SK-MEL-5 (cell line): ENCODE data around the gene ENTPD2. TPM values are rescaled to one million over a fixed set of nuclear protein-coding genes. Genes with fewer than 3 reads are reported as not detected.

Experiments
- DNase-seq: peaks from one replicate; pipeline ENCODE4 v3.0.0-alpha.2; 2016; ENCODE audit warnings: low read depth, low spot score
- in situ Hi-C: cut with HindIII; loops from 2 replicates; pipeline ENCODE4 v1.10.0; 2016; ENCODE audit warnings: low sequenced_read_pairs, high pct_unique_total_duplicates, low pct_unique_long_range_greater_than_20kb
- polyA plus RNA-seq, 2 experiments: library from polyadenylated mRNA; depleted of rRNA; stranded (reverse); fragments of >200 nt; gene quantifications; 2 replicates each; pipeline ENCODE4 v1.2.3, GENCODE V29; 2015
- total RNA-seq: library from RNA; depleted of rRNA; stranded (reverse); fragments of >200 nt; shearing (Covaris generic); gene quantifications from 2 replicates; pipeline ENCODE4 v1.2.3, GENCODE V29; 2014; rRNA removed

ENTPD2 gene
- not detected in 2 replicates for total RNA-seq
- not detected in 2 replicates for polyA plus RNA-seq (2015; cell fraction: cytosol; rRNA removed)
- polyA plus RNA-seq (2015; cell fraction: nucleus; rRNA removed), result not detected in 2 replicates

DNA sequence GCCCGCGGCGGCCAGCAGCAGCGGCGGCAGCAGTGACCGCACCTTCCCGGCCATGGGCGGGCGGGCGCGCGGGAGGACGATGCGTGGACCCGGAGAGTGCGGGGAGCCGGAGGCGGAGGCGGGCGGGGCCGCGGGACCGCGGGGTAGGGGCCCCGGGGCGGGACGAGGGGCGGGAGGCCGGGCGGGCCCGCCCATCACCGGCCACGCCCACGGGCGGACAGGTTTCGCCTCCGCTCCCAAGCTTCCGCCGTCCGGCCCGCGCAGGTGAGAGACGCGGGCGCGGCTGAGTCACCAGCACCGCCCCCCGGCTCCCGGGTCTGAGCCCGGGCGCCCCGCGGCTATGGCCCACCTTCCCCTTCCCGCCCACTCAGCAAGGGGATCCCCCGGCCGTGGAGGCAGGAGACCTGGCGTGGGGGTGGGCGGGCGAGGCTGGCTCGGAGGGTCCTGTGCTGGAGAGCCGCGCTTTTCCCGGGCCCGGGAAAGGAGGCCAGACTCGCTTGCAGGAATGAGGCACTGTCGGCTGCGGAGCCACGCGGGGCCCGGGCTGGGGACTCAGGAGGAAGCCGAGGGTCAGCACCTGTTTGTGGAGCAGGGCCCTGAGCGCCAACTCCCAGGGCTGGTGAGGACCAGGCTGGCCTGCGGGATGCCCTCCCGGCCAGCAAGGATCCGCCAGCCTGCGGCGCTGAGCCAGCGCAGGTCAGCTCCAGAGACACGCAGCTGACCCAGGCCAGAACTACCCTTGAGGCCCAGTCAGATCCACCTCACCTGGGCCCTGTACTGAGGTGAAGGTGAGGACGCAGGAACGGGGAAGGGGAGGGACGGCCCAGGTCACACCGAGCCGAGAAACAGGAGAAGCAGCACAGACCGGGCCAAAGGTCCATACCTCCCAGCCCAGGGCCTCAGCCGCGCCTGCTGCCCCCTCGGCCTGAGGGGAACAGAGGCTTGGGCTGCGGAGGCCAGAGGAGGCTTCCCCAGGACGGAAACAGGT, at the start of gene ENTPD2:
TSS of gene ENTPD2 (minus strand) at position 118 of the 988 bp plus-strand sequence. CDS start at position 54, 64 bp downstream.
- in situ Hi-C loops, result no loop called here
- DNase-seq, result no peak

DNA sequence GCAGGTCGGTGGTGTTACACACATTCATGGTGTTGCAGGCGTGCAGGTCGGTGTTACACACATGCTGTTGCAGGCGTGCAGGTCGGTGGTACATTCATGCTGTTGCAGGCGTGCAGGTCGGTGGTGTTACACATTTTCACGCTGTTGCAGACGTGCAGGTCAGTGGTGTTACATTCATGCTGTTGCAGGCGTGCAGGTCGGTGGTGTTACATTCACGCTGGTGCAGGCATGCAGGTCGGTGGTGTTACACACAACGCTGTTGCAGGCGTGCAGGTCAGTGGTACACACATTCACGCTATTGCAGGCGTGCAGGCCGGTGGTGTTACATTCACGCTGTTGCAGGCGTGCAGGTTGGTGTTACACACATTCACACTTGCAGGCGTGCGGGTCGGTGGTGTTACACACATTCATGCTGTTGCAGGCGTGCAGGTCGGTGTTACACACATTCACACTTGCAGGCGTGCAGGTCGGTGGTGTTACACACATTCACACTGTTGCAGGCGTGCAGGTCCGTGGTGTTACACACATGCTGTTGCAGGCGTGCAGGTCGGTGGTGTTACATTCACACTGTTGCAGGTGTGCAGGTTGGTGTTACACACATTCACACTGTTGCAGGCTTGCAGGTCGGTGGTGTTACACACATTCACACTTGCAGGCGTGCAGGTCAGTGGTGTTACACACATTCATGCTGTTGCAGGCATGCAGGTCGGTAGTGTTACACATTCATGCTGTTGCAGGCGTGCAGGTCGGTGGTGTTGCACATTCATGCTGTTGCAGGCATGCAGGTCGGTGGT, 49.5 kb upstream of the ENTPD2 start:
- in situ Hi-C loops, result no loop called here
- DNase-seq, result no peak

GRCh38 chr9:137099231-137099630, 45.4 kb upstream of the ENTPD2 start:
- no peak for DNase-seq
- in situ Hi-C loops, result no loop called here

- no peak for DNase-seq
- in situ Hi-C loops, result no loop called here
Measured at GRCh38 chr9:137097761-137098462, 44.1 kb upstream of the ENTPD2 start.

DNA sequence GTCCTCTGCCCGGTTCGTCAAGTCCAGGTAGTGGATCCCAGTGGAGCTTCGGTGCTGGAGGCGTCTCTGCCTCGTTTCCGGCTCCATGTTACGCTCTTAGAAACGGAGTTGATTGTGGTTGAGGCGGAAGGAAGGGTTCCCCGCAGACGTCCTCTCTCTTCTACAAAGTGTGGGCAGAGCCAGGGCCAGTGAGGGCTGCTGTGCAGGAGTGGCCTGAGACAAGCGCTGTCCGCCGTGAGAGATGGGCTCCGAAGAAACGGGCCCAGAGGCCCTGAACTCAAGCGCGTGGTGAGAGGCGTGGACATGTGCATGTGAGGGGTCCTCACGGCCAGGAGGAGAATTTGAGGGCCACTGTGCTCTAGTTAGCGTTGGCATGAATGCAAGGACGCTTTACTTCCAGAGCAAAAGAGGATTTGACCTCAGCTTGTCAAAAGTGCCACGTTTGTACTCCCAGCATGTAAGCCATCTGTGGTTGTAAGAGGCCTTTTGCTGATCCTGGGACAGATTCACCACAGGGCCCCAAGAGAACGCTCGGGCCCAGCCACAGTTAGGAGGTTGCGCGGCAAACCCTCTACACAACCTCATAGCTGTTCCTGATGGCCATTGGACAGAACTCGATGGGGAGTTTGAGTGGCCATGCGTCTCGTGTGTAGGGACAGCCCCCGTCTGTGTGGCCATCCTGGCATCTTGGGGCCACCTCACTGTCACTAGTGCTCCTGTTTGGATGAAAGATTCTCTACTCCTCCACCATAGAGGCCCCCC, 43.1 kb upstream of the ENTPD2 start:
- in situ Hi-C loops, result no loop called here
- no peak for DNase-seq

DNA sequence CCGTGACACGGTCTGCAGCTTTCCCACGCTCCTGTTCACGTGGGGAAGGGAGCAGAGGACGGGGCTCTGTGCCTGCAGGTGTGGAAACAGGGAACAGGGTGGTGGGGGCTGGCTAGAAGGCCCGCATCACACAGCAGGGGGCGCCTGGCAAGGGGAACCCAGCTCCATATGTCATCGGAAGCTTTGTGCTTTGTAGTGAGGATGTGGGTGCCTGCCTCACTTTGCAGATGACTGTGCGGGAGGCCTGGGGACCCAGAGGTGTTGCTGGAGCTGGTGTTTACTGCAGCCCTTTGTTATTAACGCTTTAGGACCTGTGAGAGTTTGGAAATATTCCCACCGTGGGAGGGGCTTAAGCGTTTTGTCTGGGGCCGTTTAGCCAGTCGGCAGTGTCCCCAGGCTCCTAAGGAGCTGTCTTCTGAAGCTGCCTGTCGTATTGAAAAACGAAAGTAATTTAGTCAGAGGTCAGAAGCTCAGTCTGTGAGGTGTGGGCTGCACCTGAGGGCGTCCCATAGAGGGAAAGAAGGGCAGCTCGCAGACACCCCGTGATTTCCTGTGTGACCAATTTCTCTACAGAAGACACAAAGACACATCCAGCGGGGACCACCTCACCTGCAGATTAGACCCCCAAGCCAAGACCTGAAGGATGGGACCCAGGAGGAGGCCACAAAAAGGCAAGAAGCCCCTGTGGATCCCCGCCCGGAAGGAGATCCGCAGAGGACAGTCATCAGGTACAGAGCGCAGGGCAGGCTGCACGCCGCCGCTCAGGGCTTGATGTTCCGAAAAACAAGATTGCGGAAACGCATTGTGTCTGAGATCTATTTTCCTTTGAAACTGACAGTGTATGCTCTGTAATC, 42.0 kb upstream of the ENTPD2 start:
- in situ Hi-C loops, result no loop called here
- no peak for DNase-seq

DNA sequence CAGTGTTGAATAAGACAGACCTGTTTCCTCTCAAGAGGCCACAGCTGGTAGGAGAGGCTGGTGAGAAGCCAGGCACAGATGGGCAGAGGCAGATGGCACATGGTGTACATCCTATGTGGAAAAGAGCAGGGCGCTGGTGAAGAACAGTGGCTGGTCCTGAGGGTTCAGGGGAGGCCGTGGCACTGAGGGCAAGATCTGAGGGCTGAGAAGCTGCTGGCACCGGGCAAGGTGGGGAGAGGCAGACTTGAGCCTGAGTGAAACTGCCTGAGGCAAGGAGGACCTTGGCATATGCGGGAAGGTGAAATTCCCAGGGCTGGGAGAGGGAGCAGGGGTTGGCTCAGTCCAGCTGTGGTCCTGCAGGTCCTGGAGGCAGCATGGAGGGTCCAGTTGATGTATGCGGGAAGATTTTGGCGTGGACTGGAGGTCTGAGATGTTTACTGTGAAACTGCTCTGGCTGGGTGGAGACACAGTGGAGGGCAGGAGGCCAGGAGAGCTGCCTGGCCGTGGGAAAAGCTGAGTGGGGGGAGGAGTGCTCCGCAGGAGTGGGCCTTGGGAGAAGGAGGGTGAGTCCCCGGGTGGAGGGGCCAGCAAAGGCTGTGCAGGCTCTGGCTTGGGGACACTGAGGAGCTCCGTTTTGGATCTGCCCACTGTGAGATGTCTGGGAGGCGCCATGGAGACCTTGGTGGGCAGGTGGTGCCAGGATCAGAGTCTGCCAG, 35.5 kb upstream of the ENTPD2 start:
- DNase-seq, result no peak
- in situ Hi-C loops, result no loop called here

- DNase-seq, result no peak
- in situ Hi-C loops, result no loop called here
Measured at GRCh38 chr9:137088121-137088520, 34.3 kb upstream of the ENTPD2 start.

DNA sequence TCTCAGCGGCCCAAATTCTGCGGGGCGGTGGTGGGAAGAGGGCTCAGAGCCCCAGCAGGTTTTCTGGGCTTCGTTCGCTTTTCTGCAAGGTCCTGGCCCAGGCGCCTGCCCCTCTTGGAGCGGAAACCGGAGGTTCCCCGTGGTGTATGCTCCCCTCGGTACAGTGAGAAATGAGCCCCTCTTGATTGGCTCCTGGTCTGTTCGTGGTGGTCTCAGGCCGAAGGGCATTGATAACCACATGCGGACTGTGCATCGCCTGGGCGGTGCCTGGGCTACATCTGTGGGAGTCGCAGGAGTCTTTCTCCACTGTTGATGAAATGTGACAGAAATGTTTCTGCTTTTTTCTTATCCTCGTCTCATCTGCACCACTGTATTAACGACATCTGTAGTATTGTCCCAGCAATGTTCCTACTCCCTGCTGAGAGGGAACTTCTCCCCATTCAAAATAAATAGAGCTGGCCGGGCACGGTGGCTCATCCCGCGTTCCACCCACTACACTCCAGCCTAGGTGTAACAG, 33.6 kb upstream of the ENTPD2 start:
- in situ Hi-C loops, result no loop called here
- DNase-seq, result no peak

- in situ Hi-C loops, result no loop called here
Measured at GRCh38 chr9:137086531-137087408, 32.9 kb upstream of the ENTPD2 start, which contains the start of gene MAN1B1. Gene MAN1B1 (plus strand): TSS chr9:137086985. CDS start chr9:137087000, 15 bp downstream.

GRCh38 chr9:137085920-137086530, 32.2 kb upstream of the ENTPD2 start:
- peak; percentile 42 for DNase-seq
- in situ Hi-C loops, result no loop called here

More at GRCh38 chr9:137086531-137087408, 32.9 kb upstream of the ENTPD2 start, which contains the start of gene MAN1B1:
- DNase-seq, result peak; percentile 98

DNA sequence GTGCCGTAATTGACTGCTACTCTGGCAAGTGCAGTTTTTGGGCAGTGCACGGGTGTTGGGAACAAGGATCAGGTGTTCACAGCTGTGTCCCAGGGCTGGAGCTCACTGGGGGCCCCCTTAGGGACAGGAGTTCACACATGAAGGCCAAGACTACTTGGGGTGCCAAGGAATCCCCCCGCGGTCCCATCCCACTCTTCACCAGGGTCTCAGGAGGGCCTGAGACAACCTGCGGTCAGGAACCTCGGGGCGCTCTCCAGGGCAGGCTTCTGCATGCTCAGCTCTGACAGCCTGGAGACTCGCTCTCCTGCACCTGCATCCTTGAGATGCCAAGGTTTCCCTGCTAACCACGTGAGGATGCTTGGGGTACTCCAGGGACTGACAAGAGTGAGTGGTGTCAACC, 30.7 kb upstream of the ENTPD2 start:
- no peak for DNase-seq
- in situ Hi-C loops, result no loop called here

- DNase-seq, result peak; percentile 71
- in situ Hi-C loops, result no loop called here
Measured at GRCh38 chr9:137083394-137084004, 29.6 kb upstream of the ENTPD2 start.

DNA sequence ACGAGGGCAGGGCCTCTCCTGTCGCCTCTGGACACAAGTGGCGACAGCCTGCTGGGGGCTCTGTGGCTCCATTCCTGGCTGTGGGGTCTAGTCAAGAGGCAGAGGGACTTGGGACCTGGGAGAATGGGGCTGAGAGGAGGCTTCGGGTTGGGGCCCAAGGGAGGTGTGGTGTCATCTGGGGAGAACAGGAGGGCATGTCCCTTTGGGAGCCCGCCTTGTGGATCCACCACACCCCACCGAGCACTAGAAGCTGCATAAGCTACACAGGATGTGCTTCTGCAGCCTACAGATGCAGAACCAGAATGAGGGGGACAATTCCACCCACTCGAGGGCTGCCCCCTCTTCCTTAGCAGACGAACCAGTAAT, 29.0 kb upstream of the ENTPD2 start:
- DNase-seq, result no peak
- in situ Hi-C loops, result no loop called here
